Muscle of leg (tissue), 11 donors: ENCODE data around the gene SNTA1. TPM values are rescaled to one million over a fixed set of nuclear protein-coding genes. Genes with fewer than 3 reads are reported as not detected.
A peak's percentile ranks its signal among the peaks of the same experiment; 100 is the strongest.
"Not testable (repeated sequence)": the region's sequence is repeated elsewhere in the genome, so short reads cannot be mapped to it uniquely, and the experiment has no call there.

ENCODE experiments used
- DNase-seq: peaks from one replicate; pipeline ENCODE4 v3.0.0; 2013
- H3K27ac ChIP-seq: one replicate; pipeline ENCODE4 v1.5.1; 2013; ENCODE audit warnings: mild to moderate bottlenecking, low read length, control low read depth
- H3K27me3 ChIP-seq: one replicate; pipeline ENCODE4 v1.6.1; 2013; ENCODE audit warnings: low read length; ENCODE audit not compliant: control insufficient read depth, insufficient read depth
- H3K36me3 ChIP-seq: one replicate; pipeline ENCODE4 v1.6.1; 2013; ENCODE audit warnings: low read length; ENCODE audit not compliant: control insufficient read depth, insufficient read depth
- H3K4me1 ChIP-seq: one replicate; pipeline ENCODE4 v1.6.1; 2013; ENCODE audit warnings: low read length; ENCODE audit not compliant: control insufficient read depth, insufficient read depth
- H3K4me3 ChIP-seq: one replicate; pipeline ENCODE4 v1.5.1; 2013; ENCODE audit warnings: low read length, control low read depth
- H3K9me3 ChIP-seq: replicated peaks from 2 replicates; pipeline ENCODE4 v1.6.1; 2013; ENCODE audit warnings: low read depth, low read length; ENCODE audit not compliant: control insufficient read depth
- WGBS: methylation state at CpG from one replicate; pipeline ENCODE4 v1.1.5; 2013; ENCODE audit warnings: missing lambda C conversion rate; ENCODE audit not compliant: insufficient coverage; 5-methylcytosine and 5-hydroxymethylcytosine counted together
- polyA plus RNA-seq, 8 donors: library from polyadenylated mRNA; unstranded; fragments of 120-200 nt; gene quantifications; one replicate each; pipeline versions ENCODE4 v1.2.1 to v1.2.3, GENCODE V29; 2013; ENCODE audit warnings: inconsistent platforms in 1 of 8, low replicate concordance in 1 of 8; ENCODE audit not compliant: insufficient read length in 8 of 8, insufficient read depth in 1 of 8
- total RNA-seq: library from RNA; stranded (reverse); fragments of 120-200 nt; gene quantifications from one replicate; pipeline ENCODE4 v1.2.4, GENCODE V29; 2013

SNTA1 gene
- total and polyA plus RNA-seq, 9 donors = 20.9 to 42.4 (median 31.7) TPM

DNA sequence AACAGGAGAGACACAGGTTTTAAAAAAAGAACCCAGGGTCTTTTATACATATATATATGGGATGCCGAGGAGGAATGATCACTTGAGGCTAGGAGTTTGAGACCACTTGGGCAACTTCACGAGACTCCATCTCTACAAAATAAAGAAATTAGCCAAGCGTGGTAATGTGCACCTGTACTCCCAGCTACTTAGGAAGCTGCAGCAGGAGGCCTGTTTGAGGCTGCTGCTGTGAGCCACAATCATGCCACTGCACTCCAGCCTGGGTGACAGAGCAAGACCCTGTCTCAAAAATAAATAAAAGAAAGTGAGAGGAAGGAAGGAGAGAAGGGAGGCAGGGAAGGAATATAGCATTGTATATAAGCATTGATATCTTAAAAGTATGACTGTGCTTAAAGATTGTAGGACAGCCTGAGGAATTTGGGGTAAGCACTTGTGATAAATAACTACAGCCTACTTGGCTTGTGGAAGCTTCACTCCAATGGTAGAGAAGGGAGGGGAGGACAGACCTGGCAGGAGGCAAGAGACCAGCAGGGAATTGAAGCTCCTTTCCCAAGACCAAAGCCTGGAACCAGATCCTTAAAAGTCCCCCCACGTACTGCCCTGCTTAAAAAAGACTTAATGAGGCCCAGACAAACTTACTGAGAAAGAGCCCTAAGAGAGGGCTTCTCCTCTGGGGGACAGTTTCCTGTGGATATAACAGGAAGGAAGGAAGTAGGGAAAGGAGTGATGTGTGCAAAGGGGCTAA lies 2.5 kb upstream of the SNTA1 start:
- H3K36me3 ChIP-seq = no peaks in the 10 kb centered on the region
- DNase-seq = no peak

DNA sequence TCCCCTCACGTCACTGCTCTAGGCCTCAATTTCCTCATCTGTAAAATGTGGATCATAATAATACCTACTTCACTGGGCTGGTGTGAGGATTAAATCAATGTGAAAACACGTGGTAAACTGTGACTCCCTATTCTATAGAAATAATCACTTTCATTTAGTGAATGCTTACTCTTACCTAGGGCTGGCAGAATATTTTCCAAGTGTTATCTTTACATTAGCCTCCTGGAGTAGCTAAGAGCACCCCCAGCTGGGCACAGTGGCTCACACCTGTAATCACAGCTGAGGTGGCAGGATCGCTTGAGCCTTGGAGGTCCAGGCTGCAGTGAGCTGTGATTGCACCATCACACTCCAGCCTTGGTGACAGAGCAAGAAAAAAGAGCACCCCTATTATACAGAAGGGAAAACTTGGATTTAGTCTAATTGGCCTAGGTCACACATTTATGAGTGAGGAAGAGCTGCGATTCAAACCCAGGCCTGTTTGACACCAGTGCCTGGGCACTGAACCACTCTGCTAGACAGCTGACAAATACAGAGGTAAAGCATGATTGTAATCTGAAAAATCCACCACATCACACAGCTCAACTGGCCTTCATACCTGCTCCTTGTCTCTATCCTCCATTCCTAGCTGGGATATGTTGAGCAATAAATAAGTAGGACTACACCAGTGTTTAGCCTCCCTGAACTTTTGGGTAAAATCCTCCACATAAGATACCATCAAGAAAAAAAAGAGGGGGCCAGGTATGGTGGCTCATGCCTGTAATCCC lies 1.4 kb upstream of the SNTA1 start:
- WGBS = no CpG with 5 or more reads among the region's 4 CpGs
- peaks cover 2% of the 10 kb centered on the region for H3K9me3 ChIP-seq
- peaks cover 17% of the 10 kb centered on the region for H3K4me1 ChIP-seq
- no peak overlapping the region for H3K4me3 ChIP-seq
- no peak overlapping the region for H3K27ac ChIP-seq
- no peak for DNase-seq
- no peaks in the 10 kb centered on the region for H3K36me3 ChIP-seq
- peaks cover 4% of the 10 kb centered on the region for H3K27me3 ChIP-seq

More for the DNA sequence above, 2.5 kb upstream of the SNTA1 start:
- Histone ChIP-seq H3K9me3 (peaks cover 2% of the 10 kb centered on the region), H3K27ac (no peak overlapping the region), H3K27me3 (peaks cover 4% of the 10 kb centered on the region), H3K4me1 (peaks cover 17% of the 10 kb centered on the region), H3K4me3 (no peak overlapping the region)
- no CpG with 5 or more reads among the region's 4 CpGs for WGBS

DNA sequence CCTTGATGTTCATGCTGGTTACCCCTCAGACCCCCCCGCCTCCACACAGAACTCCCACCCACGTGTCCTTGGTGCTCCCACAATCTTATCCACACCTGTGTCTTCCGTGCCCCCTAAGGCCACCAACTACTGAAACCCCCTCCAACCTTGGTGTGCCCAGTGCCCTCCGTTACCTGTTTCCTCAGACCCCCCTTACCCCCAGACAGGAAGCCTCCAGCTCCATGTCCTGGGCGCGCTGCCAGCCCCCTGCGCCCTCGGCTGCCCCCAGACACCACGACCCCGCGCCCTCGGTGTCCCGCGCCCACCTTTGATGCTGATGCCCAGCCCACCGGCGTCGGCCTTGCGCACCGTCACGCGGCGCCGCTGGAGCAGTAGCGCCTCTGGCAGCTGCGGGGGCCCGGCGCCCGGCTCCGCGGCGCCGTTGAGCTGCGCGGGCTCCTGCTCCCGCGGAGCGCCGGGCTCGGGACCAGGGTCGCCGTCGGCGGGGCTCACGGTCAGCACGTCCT lies 504 bp downstream of the SNTA1 start:
- Histone ChIP-seq H3K36me3 (peaks cover 5% of the 10 kb centered on the region), H3K9me3 (no peaks in the 10 kb centered on the region), H3K4me3 (peak overlapping the region; percentile 64), H3K27ac (no peak overlapping the region), H3K27me3 (peaks cover 4% of the 10 kb centered on the region), H3K4me1 (peaks cover 21% of the 10 kb centered on the region)
- peak; percentile 46 for DNase-seq
- whole genome bisulfite sequencing = 1% methylated on average over 45 of the region's 45 CpGs

DNA sequence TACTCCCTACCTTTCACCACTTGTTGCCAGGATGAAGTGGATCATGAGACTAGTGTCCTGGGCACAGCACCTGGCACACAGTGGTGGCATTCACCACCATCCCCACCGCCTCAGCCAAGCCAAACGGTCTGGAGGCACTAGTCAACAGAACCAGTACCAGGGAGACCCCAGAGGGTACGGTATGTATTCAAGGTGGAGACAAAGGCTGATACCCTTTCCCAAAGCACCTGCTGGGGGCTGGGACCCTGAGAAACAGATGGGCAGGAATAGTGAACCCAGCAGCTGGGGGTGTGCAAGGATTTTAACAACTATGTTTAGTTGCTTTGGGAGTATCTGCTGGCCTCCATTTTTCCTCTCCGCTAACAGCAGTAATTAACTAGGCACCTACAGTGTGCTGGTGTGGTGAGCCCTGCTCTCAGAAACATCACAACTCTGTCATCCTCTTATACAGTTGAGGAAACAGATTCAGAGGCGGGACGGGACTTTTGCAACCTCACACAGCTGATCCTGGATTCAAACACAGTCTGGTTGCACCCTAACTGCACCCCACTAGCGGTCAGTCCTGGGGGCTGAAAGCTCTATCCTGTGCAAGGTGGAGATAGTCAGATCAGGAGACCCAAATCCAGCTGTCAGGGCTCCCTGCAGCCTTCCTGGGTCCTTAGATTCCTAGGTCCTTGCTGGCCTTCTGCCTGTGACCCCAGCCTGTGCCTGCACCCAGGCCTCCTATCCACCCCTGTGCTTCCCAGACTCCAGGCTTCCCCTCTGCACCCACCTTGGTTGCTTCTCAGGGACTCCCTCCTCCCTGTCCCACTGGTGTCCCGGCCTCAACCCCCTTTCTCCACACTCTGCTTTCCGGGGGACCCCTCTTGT lies 1.2 kb downstream of the SNTA1 start:
- peaks cover 4% of the 10 kb centered on the region for H3K27me3 ChIP-seq
- WGBS = 28% methylated on average over 2 of the region's 9 CpGs
- DNase-seq = no peak
- H3K9me3 ChIP-seq = no peaks in the 10 kb centered on the region
- no peak overlapping the region for H3K27ac ChIP-seq
- H3K4me3 ChIP-seq = peak overlapping the region; percentile 64
- peaks cover 5% of the 10 kb centered on the region for H3K36me3 ChIP-seq
- H3K4me1 ChIP-seq = peaks cover 28% of the 10 kb centered on the region

DNA sequence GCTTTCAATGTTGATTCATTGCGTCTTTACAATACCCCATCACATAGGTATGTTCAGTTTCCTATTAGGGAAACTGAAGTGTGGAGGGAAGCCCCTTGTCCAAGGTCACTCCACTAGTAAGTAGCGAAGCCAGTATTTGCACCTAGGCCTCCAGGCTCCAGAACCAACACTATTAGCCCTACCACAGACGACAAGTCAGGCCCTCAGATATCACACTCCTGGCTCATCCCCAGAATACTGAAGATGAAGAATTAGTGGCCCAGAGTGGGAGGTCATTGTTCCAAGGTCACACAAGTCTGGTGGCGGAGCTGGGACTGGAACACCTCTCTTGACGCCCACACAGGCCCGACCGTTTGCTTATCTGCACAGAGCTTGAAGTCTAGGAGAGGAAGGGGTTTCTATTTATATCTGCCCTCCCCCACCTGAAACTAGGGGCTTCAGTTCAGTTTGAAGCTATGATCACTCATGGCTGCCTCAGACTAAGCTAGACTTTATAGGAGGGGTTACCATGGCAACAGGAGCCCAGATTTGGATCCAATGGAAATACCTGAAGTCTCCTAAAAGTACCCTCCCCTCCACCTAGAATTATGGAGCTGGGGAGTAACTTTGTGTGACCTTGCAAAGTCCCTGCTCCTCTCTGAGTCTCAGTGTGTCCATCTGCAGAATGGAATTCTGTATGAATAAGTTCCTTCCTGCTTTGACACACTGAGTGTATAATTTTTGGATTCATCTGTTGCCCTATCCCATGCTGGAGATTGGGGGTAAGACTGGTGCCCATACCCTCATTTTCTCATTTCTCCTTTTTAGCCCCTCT lies 2.2 kb downstream of the SNTA1 start:
- no peaks in the 10 kb centered on the region for H3K9me3 ChIP-seq
- H3K4me3 ChIP-seq = no peak overlapping the region
- H3K36me3 ChIP-seq = peaks cover 5% of the 10 kb centered on the region
- WGBS = no CpG with 5 or more reads among the region's 7 CpGs
- no peak overlapping the region for H3K27ac ChIP-seq
- DNase-seq = no peak
- peaks cover 31% of the 10 kb centered on the region for H3K4me1 ChIP-seq
- peaks cover 4% of the 10 kb centered on the region for H3K27me3 ChIP-seq

DNA sequence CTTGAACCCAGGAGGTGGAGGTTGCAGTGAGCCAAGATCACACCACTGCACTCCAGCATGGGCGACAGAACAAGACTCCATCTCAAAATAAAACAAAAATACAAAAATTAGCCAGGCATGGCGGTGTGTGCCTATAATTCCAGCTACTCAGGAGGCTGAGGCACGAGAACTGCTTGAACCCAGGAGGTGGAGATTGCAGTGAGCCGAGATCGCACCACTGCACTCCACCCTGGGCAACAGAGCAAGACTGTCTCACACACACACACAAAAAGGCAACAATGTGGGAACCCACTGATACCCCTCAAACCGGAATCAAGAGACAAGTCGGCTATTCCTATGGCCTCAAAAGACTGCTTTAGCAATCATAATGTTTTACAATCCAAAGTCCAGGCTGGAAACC lies 3.0 kb downstream of the SNTA1 start:
- DNase-seq, H3K36me3 ChIP-seq, H3K9me3 ChIP-seq, H3K27ac ChIP-seq, H3K4me3 ChIP-seq, H3K27me3 ChIP-seq: not testable (repeated sequence)
- WGBS = 100% methylated on average over 2 of the region's 7 CpGs
- peaks cover 31% of the 10 kb centered on the region for H3K4me1 ChIP-seq

DNA sequence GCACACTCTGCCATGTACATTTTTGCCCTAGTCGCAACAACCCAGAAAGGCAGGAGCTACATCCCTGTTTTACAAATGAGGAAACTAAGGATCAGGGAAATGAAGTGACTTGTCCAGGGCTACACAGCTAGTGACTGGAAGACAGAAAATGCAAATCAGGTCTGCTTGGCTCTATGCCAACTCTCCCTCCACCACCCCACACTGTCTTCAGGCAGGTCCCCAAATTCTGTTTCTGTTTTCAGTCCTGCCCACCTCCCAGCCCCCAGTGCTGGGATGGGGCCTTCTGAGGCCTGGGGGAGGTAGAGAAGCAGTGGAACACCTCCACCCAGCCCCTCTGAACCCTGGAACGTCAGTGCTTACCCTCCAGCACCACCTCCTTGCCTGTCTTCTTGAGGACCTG lies 5.1 kb downstream of the SNTA1 start:
- H3K4me1 ChIP-seq = peaks cover 37% of the 10 kb centered on the region

DNA sequence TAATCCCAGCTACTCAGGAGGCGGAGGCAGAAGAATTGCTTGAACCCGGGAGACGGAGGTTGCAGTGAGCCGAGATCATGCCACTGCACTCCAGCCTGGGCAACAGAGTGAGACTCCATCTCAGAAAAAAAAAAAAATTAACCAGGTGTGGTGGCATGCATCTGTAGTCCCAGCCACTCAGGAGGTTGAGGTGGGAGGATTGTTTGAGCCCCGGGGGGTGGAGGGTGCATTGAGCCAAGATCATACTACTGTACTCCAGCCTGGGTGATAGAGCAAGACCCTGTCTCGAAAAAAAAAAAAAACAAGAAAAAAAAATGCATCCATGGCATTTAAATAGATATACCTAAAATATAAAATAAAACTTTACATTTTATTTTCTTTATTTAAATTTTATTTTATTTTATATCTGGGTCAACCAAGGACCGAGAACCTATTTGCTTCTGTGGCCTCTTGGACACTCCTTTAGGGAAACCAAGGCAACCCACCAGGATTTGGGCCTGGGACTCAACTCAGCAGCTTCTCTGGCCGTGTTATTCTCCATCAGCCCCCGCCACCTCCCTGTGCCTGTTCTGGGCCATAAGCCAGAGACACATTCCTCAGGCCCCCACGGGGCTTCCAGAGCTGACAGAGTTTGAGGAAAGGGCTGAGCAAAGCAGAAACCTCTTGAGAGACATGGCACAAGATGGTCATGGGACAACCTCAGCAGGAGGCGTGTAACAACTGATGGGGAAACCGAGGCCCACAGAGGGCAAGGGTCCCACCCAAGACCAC lies 6.2 kb downstream of the SNTA1 start:
- peaks cover 32% of the 10 kb centered on the region for H3K4me1 ChIP-seq
- 36% methylated on average over 4 of the region's 12 CpGs for WGBS
- peaks cover 19% of the 10 kb centered on the region for H3K36me3 ChIP-seq
- H3K27ac ChIP-seq = peak overlapping the region; percentile 67
- H3K9me3 ChIP-seq = no peaks in the 10 kb centered on the region
- no peaks in the 10 kb centered on the region for H3K27me3 ChIP-seq
- DNase-seq = peak; percentile 73
- no peak overlapping the region for H3K4me3 ChIP-seq

More for the DNA sequence above, 5.1 kb downstream of the SNTA1 start:
- H3K27ac ChIP-seq = no peak overlapping the region
- H3K4me3 ChIP-seq = no peak overlapping the region
- no peak for DNase-seq
- H3K27me3 ChIP-seq = peaks cover 4% of the 10 kb centered on the region
- H3K9me3 ChIP-seq = no peaks in the 10 kb centered on the region
- peaks cover 16% of the 10 kb centered on the region for H3K36me3 ChIP-seq
- no CpG with 5 or more reads among the region's 2 CpGs for WGBS

DNA sequence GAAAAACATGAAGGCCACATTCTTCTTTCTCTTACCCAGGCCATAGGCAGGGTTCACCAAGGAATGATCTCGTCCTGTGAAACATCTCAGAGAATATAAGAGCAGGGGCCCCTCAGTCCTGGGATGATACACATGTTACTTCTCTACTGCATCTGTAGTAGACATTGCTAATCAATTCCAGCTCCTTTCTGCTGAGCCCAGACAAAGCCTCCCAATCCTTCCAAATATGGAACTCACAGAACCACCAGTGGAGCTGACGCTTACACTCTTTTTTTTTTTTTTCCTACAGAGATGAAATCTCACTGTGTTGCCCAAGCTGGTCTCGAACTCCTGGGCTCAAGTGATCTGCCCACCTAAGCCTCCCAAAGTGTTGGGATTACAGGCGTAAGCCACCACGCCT lies 9.1 kb downstream of the SNTA1 start:
- no peak overlapping the region for H3K4me3 ChIP-seq
- H3K27ac ChIP-seq = peak overlapping the region; percentile 80
- no peaks in the 10 kb centered on the region for H3K9me3 ChIP-seq
- DNase-seq = no peak
- WGBS = 84% methylated on average over 2 of the region's 5 CpGs
- H3K4me1 ChIP-seq = peaks cover 34% of the 10 kb centered on the region
- no peaks in the 10 kb centered on the region for H3K27me3 ChIP-seq
- H3K36me3 ChIP-seq = peaks cover 22% of the 10 kb centered on the region
